ENCODE data around the gene THUMPD2. TPM values are rescaled to one million over a fixed set of nuclear protein-coding genes. Genes with fewer than 3 reads are reported as not detected.

The THUMPD2 gene
- total RNA-seq, 1 experiment from 2014 or later, result 19.5 TPM

GRCh38 chr2:39821871-39822270 lies 42.8 kb upstream of the THUMPD2 start:
- no peak overlapping the region for H3K4me2 ChIP-seq (ENCODE audit: insufficient read depth, insufficient read length, low read length)
- H3K23ac ChIP-seq (ENCODE audit: insufficient read length, low read depth, low read length), result no peak overlapping the region
- no peak overlapping the region for H3K4me3 Mint-ChIP-seq
- H3T11ph ChIP-seq (ENCODE audit: low read length), result no peak overlapping the region
- H2AK5ac ChIP-seq (ENCODE audit: insufficient read length, low read length), result no peak overlapping the region
- H2BK12ac ChIP-seq (ENCODE audit: insufficient read length, low read depth, low read length), result no peak overlapping the region
- H3K9ac ChIP-seq (ENCODE audit: extremely low read depth, insufficient read length, low read length), result no peak overlapping the region
- H3K27ac ChIP-seq (ENCODE audit: insufficient read length, low read depth, low read length), result no peak overlapping the region
- no peaks in the 10 kb centered on the region for H3K27me3 Mint-ChIP-seq (ENCODE audit: low read depth)
- H3K27ac Mint-ChIP-seq, result no peak overlapping the region
- H4K91ac ChIP-seq (ENCODE audit: insufficient read length, low read depth, low read length), result no peak overlapping the region
- H2BK15ac ChIP-seq (ENCODE audit: low read depth, low read length), result no peak overlapping the region
- no peak overlapping the region for H2AFZ ChIP-seq (ENCODE audit: low read length)
- no CpG with 5 or more reads among the region's 3 CpGs for WGBS (ENCODE audit: extremely low coverage, insufficient read length, low lambda C conversion rate)
- no peak overlapping the region for H2BK20ac ChIP-seq (ENCODE audit: low read depth, low read length, poor library complexity, severe bottlenecking)
- no peak overlapping the region for H4K8ac ChIP-seq (replicated peaks; ENCODE audit: insufficient read length, low read depth, low read length)
- H3K79me1 ChIP-seq (ENCODE audit: insufficient read depth, low read depth, low read length, poor library complexity, severe bottlenecking), result no peaks in the 10 kb centered on the region
- H3K4me1 ChIP-seq (ENCODE audit: insufficient read depth, low read length), result no peaks in the 10 kb centered on the region
- H3K9me3 ChIP-seq (ENCODE audit: control insufficient read depth, low read depth, low read length), result no peaks in the 10 kb centered on the region
- no peak overlapping the region for H3K18ac ChIP-seq (ENCODE audit: insufficient read length, low read depth, low read length)
- no peak overlapping the region for H2BK5ac ChIP-seq (ENCODE audit: insufficient read length, low read length)
- H4K5ac ChIP-seq (ENCODE audit: insufficient read length, low read depth, low read length), result no peak overlapping the region
- no peak overlapping the region for H3K56ac ChIP-seq (ENCODE audit: insufficient read length, low read depth, low read length)
- no peaks in the 10 kb centered on the region; a peak in 1 of 7 replicates for H3K36me3 Mint-ChIP-seq (ENCODE audit: insufficient read depth in 1 of 3, low read depth in 3 of 3)
- no peak for TF ChIP-seq CTCF (conservative IDR thresholded peaks at IDR 0.05)
- no peaks in the 10 kb centered on the region for H3K27me3 ChIP-seq (ENCODE audit: insufficient read depth, low read length)
- DNase-seq, result no peak
- H3K79me2 ChIP-seq (ENCODE audit: insufficient read depth, low read length), result no peaks in the 10 kb centered on the region
- H3K4ac ChIP-seq (ENCODE audit: low read depth, low read length), result no peak overlapping the region
- H4K20me1 ChIP-seq (ENCODE audit: control insufficient read depth, insufficient read depth, insufficient read length), result no peaks in the 10 kb centered on the region
- H3K4me1 Mint-ChIP-seq, result peaks cover 0 to 6% of the 10 kb centered on the region in 2 experiments; a peak in 2 of 4 replicates
- H3K14ac ChIP-seq (ENCODE audit: insufficient read depth, low read length), result no peak overlapping the region
- H2BK120ac ChIP-seq (ENCODE audit: low read depth, low read length, poor library complexity, severe bottlenecking), result no peak overlapping the region
- no peaks in the 10 kb centered on the region for H3K9me3 Mint-ChIP-seq
- no peaks in the 10 kb centered on the region for H3K23me2 ChIP-seq (ENCODE audit: insufficient read length, low read depth, low read length, poor library complexity, severe bottlenecking)

All from H9 (cell line).